ENCODE measurements around the gene ZCCHC13.
A peak's percentile ranks its signal among the peaks of the same experiment; 100 is the strongest.
"Not testable (repeated sequence)": the region's sequence is repeated elsewhere in the genome, so short reads cannot be mapped to it uniquely, and the experiment has no call there.

The ZCCHC13 gene

GRCh38 chrX:74321191-74321590 lies 17.2 kb downstream of the ZCCHC13 start:
- DNase-seq (ENCODE audit: low spot score): no peak

- no peak for DNase-seq (ENCODE audit: low spot score)
Measured at GRCh38 chrX:74324131-74324530, 20.2 kb downstream of the ZCCHC13 start.

GRCh38 chrX:74325130-74326059 lies 21.4 kb downstream of the ZCCHC13 start:
- DNase-seq (ENCODE audit: low spot score): no peak

- DNase-seq (ENCODE audit: low spot score): no peak
Measured at GRCh38 chrX:74338852-74339251, 34.9 kb downstream of the ZCCHC13 start.

GRCh38 chrX:74340051-74340450 lies 36.1 kb downstream of the ZCCHC13 start:
- no peak for DNase-seq (ENCODE audit: low spot score)

GRCh38 chrX:74342211-74342610 lies 38.2 kb downstream of the ZCCHC13 start:
- not testable (repeated sequence) for DNase-seq (ENCODE audit: low spot score)

- DNase-seq (ENCODE audit: low spot score): peak; percentile 71
Measured at GRCh38 chrX:74343343-74344279, 39.6 kb downstream of the ZCCHC13 start.

GRCh38 chrX:74344280-74344622 lies 40.3 kb downstream of the ZCCHC13 start:
- no peak for DNase-seq (ENCODE audit: low spot score)

- no peak for DNase-seq (ENCODE audit: low spot score)
Measured at GRCh38 chrX:74346088-74346487, 42.1 kb downstream of the ZCCHC13 start.

- peak; percentile 11 for DNase-seq (ENCODE audit: low spot score)
Measured at GRCh38 chrX:74349387-74349786, 45.4 kb downstream of the ZCCHC13 start.

GRCh38 chrX:74351760-74352159 lies 47.8 kb downstream of the ZCCHC13 start:
- DNase-seq (ENCODE audit: low spot score): peak; percentile 9

- no peak for DNase-seq (ENCODE audit: low spot score)
Measured at GRCh38 chrX:74353984-74354383, 50.0 kb downstream of the ZCCHC13 start.
